Fibroblast of lung (primary cell): Measurements from ENCODE around the gene NMRAL1. TPM values are rescaled to one million over a fixed set of nuclear protein-coding genes. Genes with fewer than 3 reads are reported as not detected.
A peak's percentile ranks its signal among the peaks of the same experiment; 100 is the strongest.

Experiments used
- DNase-seq, 2 donors: peaks; one replicate each; pipeline versions ENCODE4 v3.0.0 to v3.0.0-alpha.2; 2010; ENCODE audit warnings: low read depth in 2 of 2
- H2AFZ ChIP-seq: 2 replicates; pipeline ENCODE4 v1.5.1; 2012; ENCODE audit warnings: low read length, control low read depth, inconsistent platforms
- H3K27ac ChIP-seq: 2 replicates; pipeline ENCODE4 v1.5.1; 2011; ENCODE audit warnings: low read length, control low read depth; ENCODE audit not compliant: insufficient read depth
- H3K27me3 ChIP-seq: 2 replicates; pipeline ENCODE4 v1.5.1; 2011; ENCODE audit warnings: mild to moderate bottlenecking, low read length; ENCODE audit not compliant: control insufficient read depth, insufficient read depth
- H3K36me3 ChIP-seq: 2 replicates; pipeline ENCODE4 v1.5.1; 2011; ENCODE audit warnings: low read length; ENCODE audit not compliant: control insufficient read depth, insufficient read depth
- H3K4me1 ChIP-seq: 2 replicates; pipeline ENCODE4 v1.5.1; 2011; ENCODE audit warnings: low read length; ENCODE audit not compliant: control insufficient read depth, insufficient read depth; ENCODE audit errors: extremely low read depth
- H3K4me2 ChIP-seq: 2 replicates; pipeline ENCODE4 v1.5.1; 2011; ENCODE audit warnings: low read length, control low read depth; ENCODE audit not compliant: insufficient read depth; ENCODE audit errors: extremely low read depth
- H3K4me3 ChIP-seq, 4 experiments: fragments of 200-600 bp in 1 of 4; sonication (generic) in 1 of 4; replicated peaks in 1 of 4; 2 replicates each; pipeline ENCODE4 v1.5.1; 2011 to 2016; ENCODE audit warnings: low read length in 4 of 4, low read depth in 3 of 4, mild to moderate bottlenecking in 3 of 4, control low read depth in 2 of 4, inconsistent platforms in 1 of 4, mixed read lengths in 1 of 4; ENCODE audit not compliant: insufficient read depth in 1 of 4; ENCODE audit errors: control extremely low read depth in 1 of 4
- H3K79me2 ChIP-seq: 2 replicates; pipeline ENCODE4 v1.5.1; 2012; ENCODE audit warnings: mild to moderate bottlenecking, low read length, inconsistent platforms; ENCODE audit not compliant: control insufficient read depth, insufficient read depth
- H3K9ac ChIP-seq: 2 replicates; pipeline ENCODE4 v1.5.1; 2011; ENCODE audit warnings: mild to moderate bottlenecking, low read length, control low read depth; ENCODE audit not compliant: insufficient read depth
- H3K9me3 ChIP-seq: 2 replicates; pipeline ENCODE4 v1.5.1; 2012; ENCODE audit warnings: low read depth, low read length; ENCODE audit not compliant: control insufficient read depth, insufficient read depth
- H4K20me1 ChIP-seq: 2 replicates; pipeline ENCODE4 v1.5.1; 2011; ENCODE audit warnings: low read length; ENCODE audit not compliant: control insufficient read depth, insufficient read depth; ENCODE audit errors: extremely low read depth
- EZH2 ChIP-seq: IDR thresholded peaks from 2 replicates; pipeline ENCODE4 v1.5.1; 2012; ENCODE audit warnings: low read length, control low read depth, mild to moderate bottlenecking; ENCODE audit errors: missing control alignments
- polyA plus RNA-seq, 2 donors: library from polyadenylated mRNA; depleted of rRNA in 1 of 2; stranded (reverse) in 1 of 2; unstranded in 1 of 2; fragments of >200 nt; gene quantifications; 2 replicates each; pipeline ENCODE4 v1.2.1, GENCODE V29; 2011 to 2012; ENCODE audit warnings: missing spikeins in 1 of 2
- total RNA-seq: library from RNA; depleted of rRNA; stranded (reverse); fragments of >200 nt; gene quantifications from 2 replicates; pipeline ENCODE4 v1.2.1, GENCODE V29; 2014
- TF ChIP-seq, protein P1 (sequence below), 2 donors: IDR thresholded peaks in 1 of 2; conservative IDR thresholded peaks in 1 of 2; 1 replicate in 1 of 2; 2 replicates in 1 of 2; pipeline ENCODE4 v1.5.1; 2011 to 2012; ENCODE audit warnings: low read length in 2 of 2, control low read depth in 1 of 2, inconsistent platforms in 1 of 2, low read depth in 1 of 2, mild to moderate bottlenecking in 1 of 2

The NMRAL1 gene
- total and polyA plus RNA-seq, 2 donors (not counting 1 experiment from before 2014, with no cell fraction given), result 33.6 to 73.5 TPM

DNA sequence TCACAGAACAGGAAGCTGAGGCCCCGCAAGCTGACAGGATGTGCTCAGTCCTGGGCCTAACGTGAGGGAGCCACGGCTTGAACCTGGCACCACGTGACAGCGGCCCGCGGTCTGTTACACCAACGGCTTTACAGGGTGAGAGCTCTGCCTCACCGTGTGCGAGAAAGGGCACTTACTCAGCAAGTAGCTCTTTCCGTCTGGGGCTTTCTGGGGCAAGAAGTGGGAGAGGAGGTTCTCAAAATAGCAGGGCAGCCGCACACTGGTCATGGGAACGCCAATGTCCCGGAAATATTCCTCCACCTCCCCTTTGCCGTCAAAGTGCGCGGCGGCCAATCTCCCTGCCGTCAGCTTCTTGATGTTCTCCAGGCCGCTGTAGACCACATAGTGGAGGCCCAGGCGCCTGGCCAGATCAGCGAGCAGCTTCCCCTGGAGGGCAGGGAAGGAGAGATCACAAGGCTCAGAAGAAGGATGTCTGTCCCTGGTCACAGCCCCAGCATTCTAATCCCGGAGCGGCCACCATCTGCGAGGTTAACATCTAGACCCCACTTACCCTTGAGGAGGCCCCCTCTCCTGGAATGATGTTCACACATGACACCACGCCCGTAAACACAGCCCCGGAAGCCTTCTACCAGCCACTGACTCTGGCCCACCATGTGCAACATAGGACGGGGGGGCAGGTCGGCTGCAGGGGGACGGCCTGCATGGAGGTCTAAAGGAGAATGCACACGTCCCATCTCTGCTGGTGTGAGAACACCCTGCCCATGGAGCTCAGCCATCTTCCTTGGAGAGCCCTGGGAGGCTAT is 8.2 kb downstream of the NMRAL1 start:
- Histone ChIP-seq H3K79me2 (no peaks in the 10 kb centered on the region), H2AFZ (no peak overlapping the region), H3K9ac (no peak overlapping the region), H4K20me1 (no peaks in the 10 kb centered on the region), H3K4me2 (no peak overlapping the region), H3K27me3 (no peaks in the 10 kb centered on the region), H3K36me3 (peaks cover 16% of the 10 kb centered on the region), H3K4me3 (no peak overlapping the region), H3K4me1 (peaks cover 6% of the 10 kb centered on the region), H3K27ac (no peak overlapping the region), H3K9me3 (no peaks in the 10 kb centered on the region)
- no peak for TF ChIP-seq EZH2
- DNase-seq, result no peak

DNA sequence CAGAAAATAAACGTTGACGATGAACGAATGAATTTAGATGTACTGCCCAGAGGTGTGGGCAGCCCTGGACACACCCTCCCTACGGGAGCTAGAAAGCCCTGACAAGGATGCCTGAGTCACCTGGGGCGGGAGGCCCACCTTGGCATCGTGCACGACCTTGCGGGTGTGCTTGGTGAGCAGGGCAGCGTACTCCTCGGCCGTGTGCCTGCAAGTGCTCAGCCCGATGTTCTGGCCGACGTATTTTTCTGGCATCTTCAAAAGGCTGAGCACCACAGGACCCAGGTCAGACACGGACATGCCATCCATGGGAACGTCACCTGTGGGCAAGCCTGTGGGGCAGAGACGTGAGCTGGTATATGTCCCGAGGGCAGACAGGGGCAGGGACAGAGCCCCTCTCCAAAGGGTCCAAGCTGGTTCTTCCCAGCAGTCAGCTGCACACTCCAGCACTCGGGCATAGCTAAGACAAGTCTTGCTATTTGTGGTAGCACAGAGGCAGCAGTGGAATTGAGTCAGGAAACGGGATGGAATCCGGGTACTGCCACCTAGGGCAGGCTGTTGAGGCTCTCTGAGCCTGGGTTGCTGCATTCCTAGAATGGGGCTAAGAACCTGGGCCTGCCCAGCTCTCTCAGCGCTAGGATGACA is 10.8 kb downstream of the NMRAL1 start:
- H3K4me2 ChIP-seq, result no peak overlapping the region
- no peak for TF ChIP-seq EZH2
- TF ChIP-seq, protein P1, sequence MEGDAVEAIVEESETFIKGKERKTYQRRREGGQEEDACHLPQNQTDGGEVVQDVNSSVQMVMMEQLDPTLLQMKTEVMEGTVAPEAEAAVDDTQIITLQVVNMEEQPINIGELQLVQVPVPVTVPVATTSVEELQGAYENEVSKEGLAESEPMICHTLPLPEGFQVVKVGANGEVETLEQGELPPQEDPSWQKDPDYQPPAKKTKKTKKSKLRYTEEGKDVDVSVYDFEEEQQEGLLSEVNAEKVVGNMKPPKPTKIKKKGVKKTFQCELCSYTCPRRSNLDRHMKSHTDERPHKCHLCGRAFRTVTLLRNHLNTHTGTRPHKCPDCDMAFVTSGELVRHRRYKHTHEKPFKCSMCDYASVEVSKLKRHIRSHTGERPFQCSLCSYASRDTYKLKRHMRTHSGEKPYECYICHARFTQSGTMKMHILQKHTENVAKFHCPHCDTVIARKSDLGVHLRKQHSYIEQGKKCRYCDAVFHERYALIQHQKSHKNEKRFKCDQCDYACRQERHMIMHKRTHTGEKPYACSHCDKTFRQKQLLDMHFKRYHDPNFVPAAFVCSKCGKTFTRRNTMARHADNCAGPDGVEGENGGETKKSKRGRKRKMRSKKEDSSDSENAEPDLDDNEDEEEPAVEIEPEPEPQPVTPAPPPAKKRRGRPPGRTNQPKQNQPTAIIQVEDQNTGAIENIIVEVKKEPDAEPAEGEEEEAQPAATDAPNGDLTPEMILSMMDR (conservative IDR thresholded peaks at IDR 0.05 in 1 of 2, IDR thresholded peaks at IDR 0.05 in 1 of 2; ENCODE audit: low read depth in 1 of 2, low read length in 2 of 2), result no peak
- H3K9me3 ChIP-seq, result no peaks in the 10 kb centered on the region
- H3K9ac ChIP-seq, result peak overlapping the region; percentile 24
- no peak overlapping the region for H3K4me3 ChIP-seq
- peak in 1 of 2 donors; percentile 5 for DNase-seq
- no peaks in the 10 kb centered on the region for H3K79me2 ChIP-seq
- H4K20me1 ChIP-seq, result no peaks in the 10 kb centered on the region
- H2AFZ ChIP-seq, result no peak overlapping the region
- H3K4me1 ChIP-seq, result peaks cover 10% of the 10 kb centered on the region
- peak overlapping the region; percentile 80 for H3K27ac ChIP-seq
- no peaks in the 10 kb centered on the region for H3K27me3 ChIP-seq
- peaks cover 16% of the 10 kb centered on the region for H3K36me3 ChIP-seq

DNA sequence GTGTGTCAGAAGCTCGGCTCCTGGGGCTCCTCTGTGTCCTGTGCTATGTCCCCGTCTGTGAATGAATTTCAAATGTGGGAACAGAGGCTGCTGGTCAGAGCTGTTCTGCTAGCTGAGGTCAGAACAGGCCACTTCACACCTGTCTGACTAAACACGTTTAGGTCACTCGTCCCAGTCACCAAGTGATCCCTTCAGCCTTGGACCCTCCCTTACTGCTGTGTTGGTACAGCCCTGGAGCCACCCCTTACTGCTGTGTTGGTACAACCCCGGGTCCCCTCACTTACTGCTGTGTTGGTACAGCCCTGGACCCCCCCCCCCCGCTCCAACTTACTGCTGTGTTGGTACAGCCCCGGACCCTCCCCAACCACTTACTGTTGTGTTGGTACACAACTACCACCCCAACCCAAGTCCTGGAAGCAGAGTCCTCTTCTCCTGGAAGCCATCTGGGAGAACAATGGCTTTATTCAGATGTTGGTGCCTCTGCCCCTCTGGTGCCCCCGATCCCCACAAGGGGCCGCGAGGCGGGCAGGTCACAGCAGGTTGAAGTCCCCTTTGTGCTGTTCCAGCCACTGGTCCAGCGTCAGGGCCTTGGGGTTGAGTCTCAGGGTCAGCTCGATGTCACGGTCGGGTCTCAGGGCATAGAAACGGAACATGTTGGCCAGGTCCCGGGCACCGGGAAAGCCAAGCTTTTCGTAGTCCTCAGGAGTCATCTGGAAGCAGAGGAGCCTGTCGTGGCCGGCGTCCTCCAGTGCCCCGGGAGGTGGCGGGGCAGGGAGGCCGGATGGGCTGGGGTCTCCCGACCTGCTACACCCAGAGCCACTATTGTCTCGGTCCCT is 13.0 kb downstream of the NMRAL1 start:
- Histone ChIP-seq H3K36me3 (peaks cover 19% of the 10 kb centered on the region), H3K27me3 (no peaks in the 10 kb centered on the region), H3K4me3 (no peak overlapping the region), H3K79me2 (no peaks in the 10 kb centered on the region), H3K27ac (no peak overlapping the region), H3K9ac (no peak overlapping the region), H2AFZ (no peak overlapping the region), H3K4me2 (no peak overlapping the region), H3K4me1 (peaks cover 10% of the 10 kb centered on the region), H4K20me1 (no peaks in the 10 kb centered on the region), H3K9me3 (no peaks in the 10 kb centered on the region)
- TF ChIP-seq EZH2, result no peak
- TF ChIP-seq, protein P1 (conservative IDR thresholded peaks at IDR 0.05 in 1 of 2, IDR thresholded peaks at IDR 0.05 in 1 of 2; ENCODE audit: low read depth in 1 of 2, low read length in 2 of 2), result no peak
- no peak for DNase-seq
